NCI-H128 (cell line): Measurements from ENCODE around the gene C1orf167.

Source experiments
- DNase-seq: peaks from one replicate; lab custom pipeline; 2025; ENCODE audit not compliant: unreplicated experiment; lab: John Stamatoyannopoulos, UW

The C1orf167 gene

GRCh38 chr1:11828511-11828910 lies 66.5 kb downstream of the C1orf167 start:
- DNase-seq, result no peak

- DNase-seq, result no peak
Measured at GRCh38 chr1:11831945-11832725, 70.1 kb downstream of the C1orf167 start.

- no peak for DNase-seq
Measured at GRCh38 chr1:11833497-11833896, 71.5 kb downstream of the C1orf167 start.

GRCh38 chr1:11833900-11834299 lies 71.9 kb downstream of the C1orf167 start:
- no peak for DNase-seq

GRCh38 chr1:11835441-11836225 lies 73.6 kb downstream of the C1orf167 start:
- no peak for DNase-seq

- no peak for DNase-seq
Measured at GRCh38 chr1:11836955-11837766, 75.2 kb downstream of the C1orf167 start.

- DNase-seq, result no peak
Measured at GRCh38 chr1:11837767-11838348, 75.9 kb downstream of the C1orf167 start.

GRCh38 chr1:11838349-11839272 lies 76.6 kb downstream of the C1orf167 start:
- peak; percentile 48 for DNase-seq
